ENCODE measurements around the gene NAT8L. TPM values are rescaled to one million over a fixed set of nuclear protein-coding genes. Genes with fewer than 3 reads are reported as not detected.

Gene NAT8L
- total and polyA plus RNA-seq, 2 donors (not counting 1 experiment from before 2014, with no cell fraction given), result 0.03 to 0.25 TPM

GRCh38 chr4:2090642-2091041 lies 31.5 kb downstream of the NAT8L start:
- no CpG with 5 or more reads among the region's 1 CpG for WGBS (ENCODE audit: insufficient coverage)
- H3K4me1 Mint-ChIP-seq, result no peaks in the 10 kb centered on the region
- H3K9me3 Mint-ChIP-seq (ENCODE audit: insufficient read depth), result no peaks in the 10 kb centered on the region
- Histone ChIP-seq H2AFZ (ENCODE audit: insufficient read depth, low read depth, low read length, poor library complexity, severe bottlenecking) (no peak overlapping the region), H3K4me1 (ENCODE audit: control insufficient read depth in 2 of 2, insufficient read depth in 2 of 2, low read length in 2 of 2) (no peaks in the 10 kb centered on the region), H3K27ac (ENCODE audit: low read length in 2 of 2) (no peak overlapping the region), H4K20me1 (ENCODE audit: control insufficient read depth, insufficient read depth, low read length, poor library complexity, severe bottlenecking) (no peaks in the 10 kb centered on the region), H3K9me3 (ENCODE audit: control extremely low read depth in 1 of 3, control insufficient read depth in 2 of 3, insufficient read depth in 1 of 3, low read length in 2 of 3) (peaks cover 0 to 15% (median 0%) of the 10 kb centered on the region in 3 donors), H3K4me3 (ENCODE audit: control extremely low read depth in 1 of 5, extremely low read depth in 1 of 5, insufficient read depth in 1 of 5, low read depth in 2 of 5, low read length in 4 of 5) (no peak overlapping the region), H3K36me3 (replicated peaks in 1 of 2; ENCODE audit: control extremely low read depth in 1 of 2, control insufficient read depth in 1 of 2, extremely low read depth in 1 of 2, insufficient read depth in 2 of 2, low read length in 1 of 2) (no peaks in the 10 kb centered on the region), H3K4me2 (replicated peaks; ENCODE audit: low read depth, low read length, poor library complexity, severe bottlenecking) (no peak overlapping the region), H3K9ac (ENCODE audit: low read length) (no peak overlapping the region), H3K79me2 (ENCODE audit: control insufficient read depth, insufficient read depth, low read length) (no peaks in the 10 kb centered on the region), H3K27me3 (replicated peaks in 1 of 4; ENCODE audit: control extremely low read depth in 1 of 4, control insufficient read depth in 3 of 4, insufficient read depth in 4 of 4, low read length in 3 of 4) (peaks cover 0 to 14% (median under 1%) of the 10 kb centered on the region in 4 experiments)
- DNase-seq (no peak), ATAC-seq (ENCODE audit: low read depth) (no peak)
- TF ChIP-seq EZH2 (IDR thresholded peaks at IDR 0.05; ENCODE audit: borderline replicate concordance, insufficient read depth, low read depth, low read length, poor library complexity, severe bottlenecking), result no peak
- TF ChIP-seq CTCF (IDR thresholded peaks at IDR 0.05), result no peak
- ChIA-PET CTCF (no interaction called here), POLR2A (no interaction called here)
- no peak overlapping the region for H3K27ac Mint-ChIP-seq
- peaks cover 30% of the 10 kb centered on the region for H3K27me3 Mint-ChIP-seq
- intact Hi-C loops (cut with micrococcal nuclease), result no loop called here
- H3K4me3 Mint-ChIP-seq, result no peak overlapping the region

GRCh38 chr4:2091990-2092668 lies 33.0 kb downstream of the NAT8L start:
- CTCF ChIA-PET, result no interaction called here
- no peaks in the 10 kb centered on the region for H3K4me1 ChIP-seq (ENCODE audit: control insufficient read depth in 2 of 2, insufficient read depth in 2 of 2, low read length in 2 of 2)
- DNase-seq (no peak), ATAC-seq (ENCODE audit: low read depth) (no peak)
- peaks cover 32% of the 10 kb centered on the region for H3K27me3 Mint-ChIP-seq
- no peak overlapping the region for H3K27ac Mint-ChIP-seq
- H3K27ac ChIP-seq (ENCODE audit: low read length in 2 of 2), result no peak overlapping the region
- intact Hi-C loops (cut with micrococcal nuclease), result no loop called here
- no peak overlapping the region for H3K4me3 Mint-ChIP-seq
- H3K4me1 Mint-ChIP-seq, result no peaks in the 10 kb centered on the region
- 96% methylated on average over 15 of the region's 15 CpGs for WGBS (ENCODE audit: insufficient coverage)
- no peaks in the 10 kb centered on the region for H3K79me2 ChIP-seq (ENCODE audit: control insufficient read depth, insufficient read depth, low read length)
- no peaks in the 10 kb centered on the region for H3K36me3 ChIP-seq (replicated peaks in 1 of 2; ENCODE audit: control extremely low read depth in 1 of 2, control insufficient read depth in 1 of 2, extremely low read depth in 1 of 2, insufficient read depth in 2 of 2, low read length in 1 of 2)
- no peak overlapping the region for H3K4me3 ChIP-seq (ENCODE audit: control extremely low read depth in 1 of 5, extremely low read depth in 1 of 5, insufficient read depth in 1 of 5, low read depth in 2 of 5, low read length in 4 of 5)
- no peaks in the 10 kb centered on the region for H4K20me1 ChIP-seq (ENCODE audit: control insufficient read depth, insufficient read depth, low read length, poor library complexity, severe bottlenecking)
- POLR2A ChIA-PET, result no interaction called here
- H3K9me3 Mint-ChIP-seq (ENCODE audit: insufficient read depth), result peaks cover 5% of the 10 kb centered on the region
- H3K9ac ChIP-seq (ENCODE audit: low read length), result no peak overlapping the region
- peaks cover 0 to 15% (median under 1%) of the 10 kb centered on the region in 4 experiments for H3K27me3 ChIP-seq (replicated peaks in 1 of 4; ENCODE audit: control extremely low read depth in 1 of 4, control insufficient read depth in 3 of 4, insufficient read depth in 4 of 4, low read length in 3 of 4)
- H2AFZ ChIP-seq (ENCODE audit: insufficient read depth, low read depth, low read length, poor library complexity, severe bottlenecking), result no peak overlapping the region
- H3K9me3 ChIP-seq (ENCODE audit: control extremely low read depth in 1 of 3, control insufficient read depth in 2 of 3, insufficient read depth in 1 of 3, low read length in 2 of 3), result peaks cover 0 to 24% (median 11%) of the 10 kb centered on the region in 3 donors
- no peak for TF ChIP-seq EZH2 (IDR thresholded peaks at IDR 0.05; ENCODE audit: borderline replicate concordance, insufficient read depth, low read depth, low read length, poor library complexity, severe bottlenecking)
- no peak for TF ChIP-seq CTCF (IDR thresholded peaks at IDR 0.05)
- no peak overlapping the region for H3K4me2 ChIP-seq (replicated peaks; ENCODE audit: low read depth, low read length, poor library complexity, severe bottlenecking)
